ENCODE measurements around the gene GNAT3. TPM values are rescaled to one million over a fixed set of nuclear protein-coding genes. Genes with fewer than 3 reads are reported as not detected.

GNAT3 gene
- total RNA-seq, 4 donors from 2014 or later: not detected

DNA sequence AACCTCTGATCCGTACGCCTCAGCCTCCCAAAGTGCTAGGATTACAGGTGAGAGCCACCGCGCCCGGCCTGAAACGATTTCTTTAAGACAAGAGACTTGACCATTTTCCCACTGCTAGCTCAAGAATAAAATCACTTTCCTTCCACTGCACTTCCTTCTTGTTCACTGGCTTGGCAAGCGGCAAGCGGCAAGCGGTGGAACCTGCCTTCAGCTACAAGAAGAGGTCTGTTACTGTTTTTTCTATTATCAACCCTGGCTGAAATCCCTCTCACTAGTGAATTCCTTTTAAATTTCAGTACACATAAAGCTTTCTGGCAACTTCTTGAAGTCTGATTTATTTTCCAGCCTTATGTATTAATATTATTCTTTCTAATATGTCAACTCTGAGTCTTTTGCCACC is 12.8 kb upstream of the GNAT3 start:
- intact Hi-C loops (cut with DNase I): no loop called here
- no peaks in the 10 kb centered on the region for H3K9me3 ChIP-seq
- no peak for TF ChIP-seq POLR2A (IDR thresholded peaks at IDR 0.05)
- TF ChIP-seq, protein P1, sequence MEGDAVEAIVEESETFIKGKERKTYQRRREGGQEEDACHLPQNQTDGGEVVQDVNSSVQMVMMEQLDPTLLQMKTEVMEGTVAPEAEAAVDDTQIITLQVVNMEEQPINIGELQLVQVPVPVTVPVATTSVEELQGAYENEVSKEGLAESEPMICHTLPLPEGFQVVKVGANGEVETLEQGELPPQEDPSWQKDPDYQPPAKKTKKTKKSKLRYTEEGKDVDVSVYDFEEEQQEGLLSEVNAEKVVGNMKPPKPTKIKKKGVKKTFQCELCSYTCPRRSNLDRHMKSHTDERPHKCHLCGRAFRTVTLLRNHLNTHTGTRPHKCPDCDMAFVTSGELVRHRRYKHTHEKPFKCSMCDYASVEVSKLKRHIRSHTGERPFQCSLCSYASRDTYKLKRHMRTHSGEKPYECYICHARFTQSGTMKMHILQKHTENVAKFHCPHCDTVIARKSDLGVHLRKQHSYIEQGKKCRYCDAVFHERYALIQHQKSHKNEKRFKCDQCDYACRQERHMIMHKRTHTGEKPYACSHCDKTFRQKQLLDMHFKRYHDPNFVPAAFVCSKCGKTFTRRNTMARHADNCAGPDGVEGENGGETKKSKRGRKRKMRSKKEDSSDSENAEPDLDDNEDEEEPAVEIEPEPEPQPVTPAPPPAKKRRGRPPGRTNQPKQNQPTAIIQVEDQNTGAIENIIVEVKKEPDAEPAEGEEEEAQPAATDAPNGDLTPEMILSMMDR (IDR thresholded peaks at IDR 0.05): no peak
- no peaks in the 10 kb centered on the region for H3K27me3 ChIP-seq
- WGBS, 2 donors: 89 to 95% methylated on average over 9 of the region's 9 CpGs
- no peak for DNase-seq
- no peak overlapping the region for H3K4me3 ChIP-seq (replicated peaks in 1 of 3)
- H3K4me1 ChIP-seq: no peaks in the 10 kb centered on the region
- H3K27ac ChIP-seq: no peak overlapping the region
- H3K36me3 ChIP-seq: no peaks in the 10 kb centered on the region

DNA sequence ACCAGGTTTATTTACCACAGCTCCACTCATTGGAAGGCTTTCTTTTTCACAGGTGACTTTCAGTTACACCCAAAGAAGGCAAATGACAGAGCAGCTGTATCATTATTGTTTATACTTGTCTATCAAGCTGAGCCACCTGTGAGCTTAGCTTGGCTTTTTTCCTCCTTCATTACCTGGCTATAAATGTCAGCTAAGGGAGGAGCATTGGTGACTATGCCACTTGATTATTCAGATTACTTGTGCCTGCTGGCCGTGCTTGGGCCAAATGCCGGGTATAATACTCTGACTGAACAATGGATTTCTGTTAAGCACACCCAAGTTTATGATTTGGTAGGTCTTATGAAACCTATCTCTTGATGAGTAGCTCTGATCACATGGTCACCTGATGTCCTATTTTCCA is 9.9 kb upstream of the GNAT3 start:
- no peak overlapping the region for H3K27ac ChIP-seq
- H3K36me3 ChIP-seq: no peaks in the 10 kb centered on the region
- H3K27me3 ChIP-seq: no peaks in the 10 kb centered on the region
- no peak for DNase-seq
- intact Hi-C loops (cut with DNase I): no loop called here
- H3K4me3 ChIP-seq (replicated peaks in 1 of 3): no peak overlapping the region
- WGBS, 2 donors: 93 to 97% methylated on average over 2 of the region's 2 CpGs
- peaks cover 0 to 5% of the 10 kb centered on the region in 2 donors for H3K4me1 ChIP-seq
- H3K9me3 ChIP-seq: no peaks in the 10 kb centered on the region
- no peak for TF ChIP-seq POLR2A (IDR thresholded peaks at IDR 0.05)
- TF ChIP-seq, protein P1 (IDR thresholded peaks at IDR 0.05): no peak

DNA sequence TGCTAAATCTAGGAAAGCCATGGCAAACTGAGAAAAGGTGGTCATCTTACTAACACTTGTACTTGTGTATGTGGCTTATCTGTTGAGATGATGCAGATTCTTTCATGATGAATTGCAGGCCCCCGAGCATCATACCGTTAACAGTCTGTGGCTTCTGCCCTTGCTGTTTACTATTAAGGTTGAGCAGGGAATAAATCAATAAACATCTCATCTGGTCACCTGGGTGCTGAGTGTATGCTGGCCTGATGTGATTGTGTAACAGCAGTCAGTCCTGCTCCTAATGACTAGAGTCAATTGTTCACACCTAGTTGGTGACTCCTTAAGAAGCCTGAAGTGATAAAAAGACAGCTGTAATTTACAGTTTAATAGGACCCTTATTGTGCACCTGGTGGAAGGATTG is 8.3 kb upstream of the GNAT3 start:
- no peak for DNase-seq
- H3K27ac ChIP-seq: no peak overlapping the region
- no peaks in the 10 kb centered on the region for H3K36me3 ChIP-seq
- intact Hi-C loops (cut with DNase I): no loop called here
- no peaks in the 10 kb centered on the region for H3K27me3 ChIP-seq
- no peaks in the 10 kb centered on the region for H3K9me3 ChIP-seq
- WGBS, 2 donors: 93 to 96% methylated on average over 2 of the region's 2 CpGs
- H3K4me3 ChIP-seq (replicated peaks in 1 of 3): no peak overlapping the region
- H3K4me1 ChIP-seq: peaks cover 0 to 8% of the 10 kb centered on the region in 2 donors
- TF ChIP-seq, protein P1 (IDR thresholded peaks at IDR 0.05): no peak
- TF ChIP-seq POLR2A (IDR thresholded peaks at IDR 0.05): no peak

GRCh38 chr7:80517282-80517747 is 5.5 kb upstream of the GNAT3 start:
- Histone ChIP-seq H3K36me3 (no peaks in the 10 kb centered on the region), H3K4me1 (peaks cover 0 to 8% of the 10 kb centered on the region in 2 donors), H3K27ac (no peak overlapping the region), H3K27me3 (no peaks in the 10 kb centered on the region), H3K9me3 (no peaks in the 10 kb centered on the region), H3K4me3 (replicated peaks in 1 of 3) (no peak overlapping the region)
- whole genome bisulfite sequencing, 2 donors: 64 to 66% methylated on average over 4 of the region's 4 CpGs
- TF ChIP-seq POLR2A (IDR thresholded peaks at IDR 0.05): no peak
- TF ChIP-seq, protein P1 (IDR thresholded peaks at IDR 0.05): no peak
- DNase-seq: no peak
- intact Hi-C loops (cut with DNase I): no loop called here

DNA sequence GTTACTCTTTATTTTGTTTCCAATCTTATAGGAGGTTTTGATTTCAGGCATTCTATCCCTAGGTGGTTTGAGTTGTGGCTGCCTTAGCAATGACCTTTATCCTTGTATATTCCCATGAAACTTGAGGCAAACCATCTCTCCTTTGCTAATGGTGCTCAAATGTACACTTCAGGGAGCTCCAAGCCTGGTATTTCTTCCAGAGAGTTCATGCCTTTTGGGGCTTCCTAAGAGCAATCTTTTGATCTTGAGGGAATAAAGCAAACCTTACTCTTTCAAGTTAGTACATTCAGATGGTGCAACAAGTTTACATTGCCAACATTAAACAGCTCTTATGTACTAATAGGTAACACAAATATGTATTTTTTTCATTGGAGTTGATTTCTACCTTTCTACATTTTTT is 3.4 kb upstream of the GNAT3 start:
- intact Hi-C loops (cut with DNase I): no loop called here
- H3K9me3 ChIP-seq: no peaks in the 10 kb centered on the region
- no peak overlapping the region for H3K27ac ChIP-seq
- H3K4me3 ChIP-seq (replicated peaks in 1 of 3): no peak overlapping the region
- H3K36me3 ChIP-seq: no peaks in the 10 kb centered on the region
- DNase-seq: no peak
- peaks cover 0 to 8% of the 10 kb centered on the region in 2 donors for H3K4me1 ChIP-seq
- TF ChIP-seq POLR2A (IDR thresholded peaks at IDR 0.05): no peak
- TF ChIP-seq, protein P1 (IDR thresholded peaks at IDR 0.05): no peak
- no peaks in the 10 kb centered on the region for H3K27me3 ChIP-seq
